Left cardiac atrium (tissue), 4 donors: ENCODE measurements around the gene MOB4. TPM values are rescaled to one million over a fixed set of nuclear protein-coding genes. Genes with fewer than 3 reads are reported as not detected.
"Not testable (repeated sequence)": the region's sequence is repeated elsewhere in the genome, so short reads cannot be mapped to it uniquely, and the experiment has no call there.

Experiments
- ATAC-seq, 2 donors: fragments of 200-7000 bp; cut with Tn5 transposase; one replicate each; pipeline ENCODE4 v1.9.1; 2020; ENCODE audit warnings: mild to moderate bottlenecking in 2 of 2, moderate library complexity in 2 of 2
- DNase-seq: peaks from one replicate; pipeline ENCODE4 v3.0.0-alpha.2; 2020
- intact Hi-C, 2 donors: fragments of 100-400 bp; cut with DNase I; formaldehyde crosslinking; loops; one replicate each; pipeline versions ENCODE4 v1.14.1 to v1.15.1; 2022 to 2023
- total RNA-seq, 2 donors: library from RNA; stranded (reverse); fragmentation: NEBNext Ultra II Directional; extraction: Animal tissue kit (Norgen Biotek cat#: 25700); gene quantifications; one replicate each; pipeline ENCODE4 v1.2.1, GENCODE V29; 2021
- donor health status: DM: no; HTN: yes; CAD: no.
- donor health status: DM: no; HTN: yes; CAD: no; lungs with severe emphysema.
- donor health status: DM: yes; HTN: yes; CAD: no.
- donor health status: Dilated cardiomyopathy.

MOB4 gene
- total RNA-seq, 2 donors from 2014 or later = 19.8 to 32.6 TPM

DNA sequence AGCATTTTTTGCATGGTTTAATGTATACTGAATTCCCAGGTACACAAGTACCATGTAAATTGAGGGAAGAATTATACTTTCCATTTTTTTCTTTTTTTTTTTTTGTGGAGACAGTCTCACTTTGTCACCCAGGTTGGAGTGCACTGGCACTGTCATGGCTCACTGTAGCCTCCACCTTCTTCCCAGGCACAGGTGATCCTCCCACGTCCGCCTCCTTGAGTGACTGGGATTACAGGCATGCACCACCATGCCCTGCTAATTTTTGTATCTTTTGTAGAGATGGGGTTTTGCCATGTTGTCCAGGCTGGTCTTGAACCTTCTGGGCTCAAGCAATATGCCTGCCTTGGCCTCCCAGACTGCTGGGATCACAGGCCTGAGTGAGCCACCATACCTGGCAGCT is 11.9 kb upstream of the MOB4 start:
- no peak for DNase-seq
- intact Hi-C loops = no loop called here
- ATAC-seq = no peak

DNA sequence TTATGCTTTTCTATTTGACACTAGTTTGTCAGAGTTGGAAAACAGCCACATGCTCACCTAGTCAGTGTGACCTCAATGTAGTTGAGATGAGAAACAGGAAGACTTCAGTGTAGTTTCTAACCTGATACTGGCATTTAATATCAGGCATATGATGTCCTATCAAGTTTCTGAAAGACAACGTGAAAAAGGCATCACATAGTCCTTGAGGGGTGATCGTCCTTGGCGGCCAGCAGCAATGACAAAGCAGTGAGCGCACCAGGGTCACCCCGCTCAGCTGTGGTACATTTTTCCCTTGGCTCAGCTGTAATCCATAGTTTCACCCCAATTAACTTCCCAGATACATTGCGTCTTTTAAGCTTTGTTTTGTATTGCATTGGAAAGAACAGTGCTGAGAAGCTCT is 11.4 kb upstream of the MOB4 start:
- ATAC-seq = no peak
- DNase-seq = no peak
- intact Hi-C loops = no loop called here

DNA sequence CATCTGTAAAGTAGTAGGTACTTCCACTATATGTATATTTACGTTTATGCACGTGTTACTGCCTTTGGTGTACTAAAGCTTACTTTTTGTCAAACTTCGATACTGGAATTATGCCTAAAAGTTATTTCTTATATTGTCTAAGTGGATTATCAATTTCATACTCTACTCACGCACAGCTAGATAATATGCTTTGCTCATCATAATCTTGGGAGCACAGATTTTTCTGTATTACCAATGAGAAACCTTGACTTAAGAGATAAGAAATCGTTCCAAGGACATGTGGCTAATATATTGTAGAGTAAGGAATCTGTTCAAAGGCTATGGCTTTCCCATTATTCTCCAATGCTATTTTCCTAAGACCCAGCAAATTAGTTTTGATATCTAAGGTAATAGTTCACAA is 9.2 kb upstream of the MOB4 start:
- no peak for DNase-seq
- intact Hi-C loops = no loop called here
- ATAC-seq = no peak

DNA sequence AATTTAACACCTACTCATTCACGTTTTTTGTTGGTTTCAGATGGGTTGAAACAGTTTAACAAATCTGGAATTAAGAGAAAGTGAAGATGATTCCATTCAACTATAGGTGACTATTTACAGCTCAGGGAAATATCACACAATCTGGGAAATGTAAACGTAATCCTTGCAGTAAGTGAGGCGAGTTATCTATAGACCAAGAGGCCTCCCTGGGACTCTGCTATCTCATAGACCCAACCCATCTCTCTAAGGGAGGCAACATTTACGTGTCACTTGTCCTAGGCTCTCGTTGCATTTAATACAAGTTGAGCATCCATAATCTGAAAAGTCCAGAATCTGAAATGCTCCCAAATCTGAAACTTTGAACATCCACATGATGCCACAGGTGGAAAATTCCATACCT is 2.0 kb upstream of the MOB4 start:
- intact Hi-C loops = loop anchor here in 1 of 2 donors (2.0 kb wide), 1 partner anchor 13 kb away; the partner anchor contains the start of gene HSPE1
- DNase-seq (no peak), ATAC-seq (no peak)

DNA sequence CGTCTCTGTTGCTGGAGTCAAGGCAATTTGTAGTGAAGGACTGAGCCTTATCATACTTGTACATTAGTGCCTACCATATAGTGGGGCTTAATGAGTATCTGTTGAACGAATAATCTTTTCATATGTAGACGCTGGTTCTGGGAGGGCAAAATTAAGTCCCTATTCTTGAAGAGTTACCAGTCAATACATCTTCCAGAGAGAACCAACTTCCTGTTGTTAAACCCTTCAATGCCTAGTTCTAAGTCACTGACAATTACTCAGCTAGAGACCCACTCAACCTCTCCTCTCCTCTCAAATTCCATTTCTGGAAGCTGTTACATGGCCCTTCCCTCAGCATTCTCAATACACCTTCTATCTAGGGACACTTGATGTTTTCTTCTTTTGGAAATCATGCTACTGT is 1.1 kb upstream of the MOB4 start:
- ATAC-seq (no peak), DNase-seq (no peak)
- intact Hi-C loops = loop anchor here in 1 of 2 donors (2.0 kb wide), 1 partner anchor 14 kb away; the partner anchor contains the start of gene HSPE1

DNA sequence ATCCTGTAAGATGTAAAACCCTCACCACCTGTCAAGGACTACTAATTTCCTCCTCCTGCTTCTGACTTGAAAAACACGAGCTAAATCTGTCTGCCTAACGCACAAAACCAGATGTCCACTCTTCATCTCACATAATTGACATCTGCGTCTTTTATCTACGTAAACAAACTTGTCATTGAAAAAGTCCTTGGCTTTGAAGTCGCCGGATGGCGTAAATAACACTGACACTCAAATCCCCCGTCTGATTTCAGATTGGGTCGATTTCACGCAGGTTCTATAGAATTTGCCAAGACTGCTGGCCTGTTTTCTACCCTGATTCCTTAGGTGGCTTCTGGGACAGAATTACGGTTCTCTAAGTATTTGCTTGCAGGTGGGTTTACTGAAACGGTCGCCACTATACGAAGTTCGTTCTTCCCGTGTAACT is 539 bp upstream of the MOB4 start:
- DNase-seq (no peak), ATAC-seq (peak; percentile 1 to 3)
- intact Hi-C loops = loop anchor here in 1 of 2 donors (2.0 kb wide), 1 partner anchor 15 kb away; the partner anchor contains the start of gene HSPE1

DNA sequence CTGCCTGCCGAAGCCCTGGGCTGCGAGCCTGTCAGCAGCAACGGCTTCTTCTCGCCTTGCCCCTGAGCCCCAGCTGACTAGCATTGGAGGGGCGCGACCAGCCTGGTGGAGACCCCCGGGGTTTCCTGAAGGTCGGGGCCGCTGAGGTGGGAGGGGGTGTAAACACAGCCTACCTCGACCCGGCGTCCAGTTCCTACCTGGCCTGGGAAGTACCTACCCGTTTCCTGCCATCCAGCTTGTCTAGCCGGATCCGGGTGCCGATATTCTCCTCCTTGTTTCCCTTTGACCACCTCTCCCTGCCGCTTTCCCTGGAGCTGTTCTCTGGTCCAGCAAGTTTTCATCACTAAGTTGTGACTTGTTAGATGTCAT is 511 bp downstream of the MOB4 start:
- peak; percentile 21 to 40 for ATAC-seq

DNA sequence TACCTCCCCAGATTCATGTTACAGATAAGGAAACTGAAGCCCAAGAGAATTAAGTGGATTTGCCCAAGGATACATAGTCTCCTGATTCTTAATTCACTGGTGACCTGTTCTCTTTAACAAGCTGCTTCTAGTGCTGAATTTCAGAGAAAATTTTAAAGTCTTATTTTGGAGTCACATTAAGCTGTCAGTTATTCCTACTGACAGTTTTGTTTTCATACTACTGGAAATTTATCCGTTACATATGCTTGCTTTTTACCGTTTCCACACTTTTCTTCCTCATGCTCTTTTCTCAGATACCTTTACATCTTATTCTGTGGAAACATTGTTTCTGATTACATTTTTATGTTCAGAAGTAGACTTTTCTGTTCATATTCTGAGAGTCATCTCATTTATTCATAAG is 1.3 kb downstream of the MOB4 start:
- ATAC-seq = no peak
- intact Hi-C loops = no loop called here
- no peak for DNase-seq

More for the DNA sequence above, 511 bp downstream of the MOB4 start:
- DNase-seq = no peak
- intact Hi-C loops = no loop called here

DNA sequence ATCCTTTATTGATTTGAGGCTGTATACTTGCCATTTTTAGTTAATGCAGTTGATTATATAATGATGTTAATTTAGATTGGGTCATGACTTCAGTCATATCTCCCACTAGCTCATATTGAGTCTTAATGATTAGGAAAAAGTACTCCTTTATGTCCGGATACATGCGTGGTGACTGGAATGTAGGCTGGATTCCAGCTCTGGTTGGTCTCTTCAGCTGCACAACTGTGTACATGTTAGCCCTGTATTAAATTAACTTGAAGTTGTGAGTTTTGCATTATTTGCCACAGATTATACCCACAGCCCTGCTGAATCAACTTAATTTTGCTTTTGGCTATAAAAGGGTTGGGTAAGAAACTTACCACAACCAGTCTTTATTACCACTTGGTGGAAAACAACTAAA is 22.5 kb downstream of the MOB4 start:
- ATAC-seq = no peak

DNA sequence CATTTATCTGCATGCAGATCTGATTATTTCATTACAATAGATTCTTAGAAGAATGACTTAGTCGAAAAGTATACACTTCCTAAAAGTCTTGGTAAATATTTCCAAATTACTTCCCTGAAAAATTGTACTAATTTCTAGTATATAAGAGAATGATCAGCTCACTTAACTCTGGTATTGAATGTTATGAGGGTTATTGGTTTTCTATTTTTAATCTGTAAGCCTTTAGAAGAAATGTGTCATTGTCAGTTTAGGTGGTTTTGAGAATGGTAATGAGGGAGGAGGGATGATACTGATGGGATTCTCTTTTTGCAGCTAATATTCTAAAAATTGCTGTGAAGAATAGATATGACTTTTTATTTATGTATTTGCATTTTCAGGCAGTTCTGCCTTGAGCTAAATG is 23.9 kb downstream of the MOB4 start:
- DNase-seq (no peak), ATAC-seq (no peak)
- intact Hi-C loops = no loop called here

More for the DNA sequence above, 22.5 kb downstream of the MOB4 start:
- no peak for DNase-seq
- intact Hi-C loops = no loop called here

DNA sequence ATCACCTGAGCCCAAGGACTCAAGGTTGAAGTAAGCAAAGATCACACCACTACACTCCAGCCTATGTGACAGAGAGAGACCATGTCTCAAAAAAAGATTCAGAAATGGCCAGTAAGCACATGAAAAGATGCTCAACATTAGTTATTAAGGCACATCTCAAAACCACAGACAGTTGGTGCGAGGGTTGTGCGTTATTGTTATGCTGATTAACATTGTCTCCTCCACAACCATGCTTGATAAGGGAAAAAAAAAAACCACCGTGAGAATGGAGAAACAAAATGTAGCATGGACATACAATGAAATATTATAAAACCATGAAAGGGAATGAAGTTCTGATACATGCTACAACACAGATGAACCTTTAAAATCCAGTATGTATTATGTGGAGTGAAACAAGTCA is 27.3 kb downstream of the MOB4 start:
- ATAC-seq (no peak), DNase-seq (no peak)
- intact Hi-C loops = no loop called here

DNA sequence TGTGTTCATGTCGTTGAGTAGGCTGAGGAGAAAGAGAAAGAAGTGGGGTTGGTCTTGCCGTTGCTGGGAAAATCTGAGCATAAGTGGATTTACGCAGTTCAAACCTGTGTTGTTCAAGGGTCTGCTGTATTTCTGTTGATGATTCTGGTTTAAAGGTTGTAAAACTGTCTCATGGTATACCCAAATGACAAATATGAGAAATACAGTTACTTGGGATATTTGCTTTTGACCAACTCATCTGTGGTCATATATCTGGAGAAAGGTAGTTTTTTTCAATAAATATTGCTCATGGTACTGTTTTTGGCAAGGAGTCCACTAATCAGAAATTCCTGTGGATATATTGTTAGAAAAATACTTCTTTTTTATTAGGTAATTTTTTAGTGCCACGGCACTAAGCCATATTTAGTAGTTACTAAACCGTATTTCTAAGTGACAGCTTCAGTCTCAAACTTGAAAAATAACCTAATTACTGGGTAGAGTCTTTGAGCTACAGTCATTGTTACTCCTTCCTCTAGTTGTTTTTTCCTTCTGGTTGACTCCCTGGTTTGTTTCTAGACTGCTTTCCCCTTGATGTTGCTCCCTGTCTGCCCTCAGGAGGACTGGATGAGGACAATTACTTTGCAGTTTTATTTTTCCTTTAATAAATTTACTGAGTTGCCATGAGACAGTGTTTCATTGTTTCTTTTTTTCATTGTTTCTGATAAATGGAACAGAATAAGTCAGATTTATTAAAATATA is 31.5 kb downstream of the MOB4 start:
- DNase-seq (no peak), ATAC-seq (no peak)
- intact Hi-C loops = no loop called here

DNA sequence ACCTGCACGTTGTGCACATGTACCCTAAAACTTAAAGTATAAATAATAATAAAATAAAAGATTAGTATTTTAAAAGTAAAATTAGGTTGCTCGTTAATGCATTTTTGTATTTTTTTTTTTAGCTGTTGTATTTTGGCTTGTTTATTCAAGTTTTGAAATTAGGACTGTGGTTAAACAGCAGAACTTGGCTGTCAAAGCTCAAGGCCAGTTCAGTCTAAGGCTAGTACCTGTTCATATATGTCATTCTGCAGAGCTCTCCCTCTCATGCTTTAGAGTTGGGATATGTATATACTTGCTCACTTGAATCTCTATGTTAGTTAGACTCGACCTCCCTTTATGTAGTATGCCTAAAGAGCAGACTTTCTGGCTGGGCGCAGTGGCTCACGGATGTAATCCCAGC is 32.7 kb downstream of the MOB4 start:
- intact Hi-C loops = no loop called here
- ATAC-seq = no peak
- no peak for DNase-seq

DNA sequence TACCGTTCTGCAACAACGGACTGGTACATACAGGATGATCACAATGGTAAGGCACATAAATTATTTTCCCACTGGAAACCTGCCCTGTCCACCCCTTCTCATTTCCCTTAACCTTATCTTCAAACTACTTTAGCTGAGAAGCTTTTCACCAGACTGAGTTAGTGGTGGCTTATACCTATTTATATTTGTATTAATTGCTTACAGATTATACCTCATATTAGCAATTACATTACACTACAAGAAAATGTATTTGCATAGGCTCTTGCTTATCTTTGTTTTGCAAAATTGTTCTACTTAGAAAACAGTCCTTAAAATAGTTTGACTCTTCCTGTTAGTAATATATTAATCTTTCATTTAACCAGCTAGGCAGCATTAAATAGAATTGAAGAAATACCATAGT is 35.4 kb downstream of the MOB4 start:
- intact Hi-C loops, ATAC-seq, DNase-seq: not testable (repeated sequence)

DNA sequence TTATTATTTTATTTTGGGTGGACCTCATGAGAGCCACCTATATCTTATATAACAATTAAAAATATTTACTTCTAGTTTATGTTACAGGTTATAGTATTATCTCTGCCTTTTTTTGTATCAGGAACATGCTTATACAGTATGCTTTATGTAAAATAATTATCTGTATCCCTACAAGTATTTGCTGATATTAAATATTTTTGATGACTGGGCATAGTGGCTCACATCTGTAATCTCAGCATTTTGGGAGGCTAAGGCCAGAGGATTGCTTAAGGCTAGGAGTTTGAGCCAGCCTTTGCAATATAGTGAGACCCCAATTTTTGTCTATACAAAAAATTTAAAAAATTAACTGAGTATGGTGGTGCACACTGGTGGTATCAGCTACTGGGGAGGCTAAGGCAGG is 39.6 kb downstream of the MOB4 start:
- DNase-seq = no peak
- intact Hi-C loops = no loop called here
- ATAC-seq = no peak

DNA sequence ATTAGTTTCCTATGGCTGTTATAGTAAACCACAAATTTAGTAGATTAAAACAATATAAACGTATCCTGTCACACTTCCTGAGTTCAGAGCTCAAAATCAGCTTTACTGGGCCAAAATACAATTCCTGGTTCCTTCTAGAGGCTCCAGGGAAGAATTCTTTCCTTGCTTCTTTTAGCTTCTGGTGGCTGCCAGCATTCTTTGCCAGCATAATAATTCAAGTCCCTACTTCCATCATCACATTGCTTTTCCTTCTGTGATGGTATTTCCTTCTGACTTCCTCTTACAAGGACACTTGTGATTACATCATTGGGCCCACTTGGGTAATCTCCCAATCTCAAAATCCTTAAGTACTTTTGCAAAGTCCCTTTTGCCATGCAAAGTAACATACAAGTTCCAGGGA is 40.6 kb downstream of the MOB4 start:
- DNase-seq (no peak), ATAC-seq (peak in 1 of 2 donors; percentile 70)
- intact Hi-C loops = no loop called here

DNA sequence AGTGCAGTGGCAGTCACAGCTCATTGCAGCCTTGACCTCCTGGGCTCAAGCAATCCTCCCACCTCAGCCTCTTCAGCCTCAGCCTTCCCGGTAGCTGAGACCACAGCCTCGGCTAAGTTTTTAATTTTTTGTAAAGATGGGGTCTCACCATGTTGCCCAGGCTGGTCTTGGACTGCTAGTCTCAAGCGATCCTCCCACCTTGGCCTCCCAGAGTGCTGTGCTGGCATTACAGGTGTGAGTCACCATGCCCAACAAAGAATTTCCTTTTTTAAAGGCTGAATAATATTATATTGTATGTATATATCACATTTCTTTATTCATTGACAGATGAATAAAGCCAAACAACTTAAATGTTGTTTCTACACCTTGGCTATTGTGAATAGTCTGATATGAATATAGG is 42.5 kb downstream of the MOB4 start:
- ATAC-seq (no peak), DNase-seq (no peak)
- intact Hi-C loops = no loop called here

DNA sequence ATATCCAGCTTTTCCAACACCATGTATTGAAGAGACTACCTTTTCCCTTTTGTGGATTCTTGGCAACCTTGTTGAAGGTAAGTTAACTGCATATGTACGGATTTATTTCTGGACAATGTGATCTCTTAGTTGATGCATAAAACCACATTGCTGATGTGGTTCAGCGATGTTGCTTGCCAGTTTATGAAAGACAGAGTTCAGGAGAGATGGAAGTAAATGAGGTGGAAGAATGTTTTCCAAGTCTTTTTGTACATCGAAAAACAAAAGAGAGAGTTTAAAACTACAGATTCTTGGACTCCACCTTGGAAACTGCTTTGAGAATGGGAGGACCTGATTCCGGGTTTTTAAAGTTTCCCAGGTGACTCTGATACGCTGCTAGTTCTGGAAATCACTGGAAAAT is 43.8 kb downstream of the MOB4 start:
- no peak for ATAC-seq
- DNase-seq = no peak
- intact Hi-C loops = no loop called here

DNA sequence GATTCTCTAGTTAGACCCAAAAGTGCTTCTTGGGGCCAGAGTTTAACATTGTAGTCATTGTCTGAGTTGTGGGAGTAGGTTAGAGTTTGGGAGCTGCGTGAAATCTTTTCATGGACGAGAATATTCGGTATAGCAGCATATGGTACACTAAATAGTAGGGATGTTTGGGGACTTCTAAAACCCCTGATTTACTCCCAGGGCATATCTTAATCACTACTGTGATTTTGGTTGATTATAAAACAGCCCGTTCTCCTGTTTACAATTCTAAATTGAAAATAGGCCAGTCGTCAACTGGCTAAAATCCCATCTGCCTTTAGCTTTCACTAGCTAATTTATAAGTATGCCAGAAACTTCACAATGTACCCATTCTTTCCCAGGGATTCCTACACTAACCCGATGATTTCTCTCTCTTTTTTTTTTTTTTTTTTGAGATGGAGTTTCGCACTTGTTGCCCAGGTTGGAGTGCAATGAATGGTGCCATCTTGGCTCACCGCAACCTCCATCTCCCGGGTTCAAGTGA is 44.3 kb downstream of the MOB4 start:
- DNase-seq (no peak), ATAC-seq (no peak)
- intact Hi-C loops = no loop called here

DNA sequence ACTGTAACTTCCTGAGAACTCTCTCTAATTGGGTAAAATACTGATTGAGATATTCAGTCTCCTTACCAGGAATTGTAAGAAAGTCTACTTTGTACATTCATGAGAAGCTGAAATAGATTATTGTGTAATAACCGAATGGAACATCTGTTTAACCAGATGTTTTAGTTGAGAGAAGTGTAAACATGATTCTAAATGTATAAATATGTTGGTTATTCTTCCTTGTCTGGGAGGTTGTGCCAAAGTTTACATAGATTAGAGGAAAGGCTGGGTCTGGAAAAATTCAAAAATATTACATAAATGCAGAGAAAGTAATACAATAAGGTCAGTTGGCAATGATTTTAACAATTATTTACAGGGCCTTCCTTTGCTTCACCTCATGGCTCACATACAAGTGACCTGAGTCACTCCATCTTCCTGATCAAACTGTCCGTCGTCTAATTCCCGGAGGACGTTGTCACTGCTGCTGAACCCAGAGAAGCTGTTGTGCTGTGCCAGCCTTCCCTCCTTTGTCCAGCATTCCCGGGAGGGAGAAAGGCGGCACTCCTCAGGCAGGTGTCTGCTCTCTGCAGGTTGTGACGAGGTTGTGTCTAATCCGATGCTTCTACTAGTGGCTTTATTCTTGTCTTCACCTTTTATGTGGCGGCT is 55.9 kb downstream of the MOB4 start:
- intact Hi-C loops = no loop called here
- ATAC-seq (no peak), DNase-seq (no peak)

DNA sequence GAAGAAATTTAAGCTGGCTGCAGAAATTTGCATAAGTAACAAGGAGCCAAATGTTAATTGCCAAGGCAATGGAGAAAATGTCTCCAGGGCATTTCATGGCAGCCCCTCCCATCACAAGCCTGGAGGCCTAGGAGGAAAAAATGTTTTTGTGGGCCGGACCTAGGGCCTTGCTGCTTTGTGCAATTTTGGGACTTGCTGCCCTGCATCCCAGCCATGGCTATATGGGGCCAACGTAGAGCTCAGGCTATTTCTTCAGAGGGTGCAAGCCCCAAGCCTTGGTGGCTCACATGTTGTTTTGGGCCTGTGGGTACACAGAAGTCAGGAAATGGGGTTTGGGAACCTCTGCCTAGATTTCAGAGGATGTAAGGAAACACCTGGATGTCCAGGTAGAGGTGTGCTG is 57.7 kb downstream of the MOB4 start:
- intact Hi-C loops = no loop called here
- ATAC-seq (no peak), DNase-seq (no peak)
